ENCODE data around the gene IQCK.

IQCK gene

GRCh38 chr16:19766554-19766884, 48.4 kb downstream of the IQCK start:
- DNase-seq (ENCODE audit: extremely low spot score): no peak
- no peak for TF ChIP-seq FOXK2 (IDR thresholded peaks at IDR 0.05)
- TF ChIP-seq BHLHE40 (IDR thresholded peaks at IDR 0.05; ENCODE audit: borderline replicate concordance): no peak
- TF ChIP-seq LEF1 (IDR thresholded peaks at IDR 0.05; ENCODE audit: borderline replicate concordance): no peak
- TF ChIP-seq HDGF (IDR thresholded peaks at IDR 0.05; ENCODE audit: borderline replicate concordance): no peak
- POLR2A ChIA-PET: no interaction called here
- CTCF ChIA-PET: no interaction called here

DNA sequence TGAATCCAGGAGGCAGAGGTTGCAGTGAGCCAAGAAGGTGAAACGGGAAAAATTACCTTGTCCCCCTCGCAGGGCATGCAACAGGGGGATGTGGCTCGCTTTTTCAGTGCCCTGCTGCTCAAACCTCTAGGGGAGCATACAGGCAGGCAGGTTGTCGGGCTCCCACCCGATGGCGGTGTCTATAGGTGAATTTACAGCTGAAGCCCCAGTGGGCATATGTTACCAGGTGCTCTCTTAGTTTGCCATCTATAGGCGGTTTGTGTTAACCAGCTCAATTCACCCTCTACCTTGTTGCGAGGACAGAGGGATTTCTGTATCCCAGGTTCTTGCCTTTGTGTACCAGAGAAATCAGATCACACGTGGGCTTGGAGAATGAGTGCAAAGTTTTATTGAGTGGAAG, 48.9 kb downstream of the IQCK start:
- DNase-seq (ENCODE audit: extremely low spot score): no peak
- ChIA-PET CTCF (no interaction called here), POLR2A (no interaction called here)
- TF ChIP-seq ARNT (IDR thresholded peaks at IDR 0.05) (no peak), FOXM1 (IDR thresholded peaks at IDR 0.05; ENCODE audit: borderline replicate concordance) (no peak), FOXA1 (IDR thresholded peaks at IDR 0.05) (no peak), NFRKB (IDR thresholded peaks at IDR 0.05) (no peak), ELF4 (IDR thresholded peaks at IDR 0.05) (no peak), BHLHE40 (IDR thresholded peaks at IDR 0.05; ENCODE audit: borderline replicate concordance) (no peak)

DNA sequence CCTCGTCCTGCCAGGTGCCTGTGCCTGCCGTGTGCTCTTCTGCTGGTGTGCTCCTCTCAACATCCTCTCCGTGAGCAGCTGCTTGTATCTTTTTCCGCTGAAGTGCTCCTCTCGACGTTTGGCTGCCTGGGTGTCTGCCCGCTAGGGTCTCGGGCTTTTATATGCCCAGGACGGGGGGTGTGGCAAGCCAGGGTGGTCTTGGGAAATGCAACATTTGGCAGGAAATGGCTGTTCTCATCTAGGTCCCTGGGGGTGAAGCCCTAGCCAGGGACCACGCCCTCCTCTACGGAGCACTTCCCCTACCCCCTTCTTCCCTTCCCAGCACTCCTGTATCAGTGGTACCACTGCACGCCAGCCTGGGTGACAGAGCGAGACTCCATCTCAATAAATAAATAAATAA, 49.4 kb downstream of the IQCK start:
- TF ChIP-seq, protein P1, sequence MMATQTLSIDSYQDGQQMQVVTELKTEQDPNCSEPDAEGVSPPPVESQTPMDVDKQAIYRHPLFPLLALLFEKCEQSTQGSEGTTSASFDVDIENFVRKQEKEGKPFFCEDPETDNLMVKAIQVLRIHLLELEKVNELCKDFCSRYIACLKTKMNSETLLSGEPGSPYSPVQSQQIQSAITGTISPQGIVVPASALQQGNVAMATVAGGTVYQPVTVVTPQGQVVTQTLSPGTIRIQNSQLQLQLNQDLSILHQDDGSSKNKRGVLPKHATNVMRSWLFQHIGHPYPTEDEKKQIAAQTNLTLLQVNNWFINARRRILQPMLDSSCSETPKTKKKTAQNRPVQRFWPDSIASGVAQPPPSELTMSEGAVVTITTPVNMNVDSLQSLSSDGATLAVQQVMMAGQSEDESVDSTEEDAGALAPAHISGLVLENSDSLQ (IDR thresholded peaks at IDR 0.05): no peak
- TF ChIP-seq ELF4 (IDR thresholded peaks at IDR 0.05) (no peak), ZNF384 (IDR thresholded peaks at IDR 0.05) (no peak)
- POLR2A ChIA-PET: no interaction called here
- DNase-seq (ENCODE audit: extremely low spot score): no peak
- CTCF ChIA-PET: no interaction called here

GRCh38 chr16:19769239-19769638, 51.2 kb downstream of the IQCK start:
- TF ChIP-seq, protein P1 (IDR thresholded peaks at IDR 0.05): no peak
- no peak for TF ChIP-seq ELF4 (IDR thresholded peaks at IDR 0.05)
- no peak for TF ChIP-seq HDGF (IDR thresholded peaks at IDR 0.05; ENCODE audit: borderline replicate concordance)
- TF ChIP-seq LEF1 (IDR thresholded peaks at IDR 0.05; ENCODE audit: borderline replicate concordance): no peak
- no peak for TF ChIP-seq SUZ12 (IDR thresholded peaks at IDR 0.05)
- no peak for TF ChIP-seq ZNF384 (IDR thresholded peaks at IDR 0.05)
- TF ChIP-seq L3MBTL2 (conservative IDR thresholded peaks at IDR 0.05): no peak
- no peak for TF ChIP-seq FOXK2 (IDR thresholded peaks at IDR 0.05)
- TF ChIP-seq NFRKB (IDR thresholded peaks at IDR 0.05): no peak
- no peak for TF ChIP-seq SP1 (IDR thresholded peaks at IDR 0.05)
- no peak for TF ChIP-seq BHLHE40 (IDR thresholded peaks at IDR 0.05; ENCODE audit: borderline replicate concordance)
- no peak for TF ChIP-seq FOXM1 (IDR thresholded peaks at IDR 0.05; ENCODE audit: borderline replicate concordance)
- no peak for TF ChIP-seq ARNT (IDR thresholded peaks at IDR 0.05)
- CTCF ChIA-PET: no interaction called here
- POLR2A ChIA-PET: no interaction called here
- DNase-seq (ENCODE audit: extremely low spot score): no peak

GRCh38 chr16:19771040-19771439, 53.0 kb downstream of the IQCK start:
- TF ChIP-seq CTBP1 (IDR thresholded peaks at IDR 0.05; ENCODE audit: borderline replicate concordance): no peak
- TF ChIP-seq, protein P1 (IDR thresholded peaks at IDR 0.05): no peak
- no peak for TF ChIP-seq ARNT (IDR thresholded peaks at IDR 0.05)
- no peak for TF ChIP-seq SP1 (IDR thresholded peaks at IDR 0.05)
- no peak for TF ChIP-seq NFRKB (IDR thresholded peaks at IDR 0.05)
- no peak for TF ChIP-seq TARDBP (IDR thresholded peaks at IDR 0.05)
- TF ChIP-seq HDGF (IDR thresholded peaks at IDR 0.05; ENCODE audit: borderline replicate concordance): no peak
- POLR2A ChIA-PET: no interaction called here
- no peak for DNase-seq (ENCODE audit: extremely low spot score)
- CTCF ChIA-PET: no interaction called here

DNA sequence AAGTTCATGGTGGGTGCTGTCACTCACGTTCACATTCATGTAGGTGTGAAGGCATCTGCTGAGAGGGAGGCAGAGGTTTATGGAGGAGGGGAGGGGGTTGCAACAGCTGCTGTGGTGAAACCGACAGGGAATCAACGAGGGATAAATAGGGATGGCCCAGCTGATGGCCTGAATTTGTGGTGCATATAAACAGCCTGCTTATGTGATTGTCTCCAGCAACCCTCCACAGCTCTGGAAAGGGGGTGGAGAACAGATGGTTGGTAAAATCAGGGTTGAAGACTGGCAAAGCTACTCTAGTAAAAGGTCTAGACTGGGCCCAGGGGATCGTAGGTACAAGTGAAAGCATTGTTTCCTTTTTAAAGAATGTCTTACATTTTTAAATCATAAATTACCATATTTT, 53.7 kb downstream of the IQCK start:
- CTCF ChIA-PET: no interaction called here
- POLR2A ChIA-PET: no interaction called here
- no peak for DNase-seq (ENCODE audit: extremely low spot score)
- TF ChIP-seq LEF1 (IDR thresholded peaks at IDR 0.05; ENCODE audit: borderline replicate concordance): no peak
- no peak for TF ChIP-seq CTBP1 (IDR thresholded peaks at IDR 0.05; ENCODE audit: borderline replicate concordance)
- no peak for TF ChIP-seq FOXK2 (IDR thresholded peaks at IDR 0.05)
- TF ChIP-seq ELF4 (IDR thresholded peaks at IDR 0.05): no peak
- no peak for TF ChIP-seq TARDBP (IDR thresholded peaks at IDR 0.05)
- TF ChIP-seq, protein P1 (IDR thresholded peaks at IDR 0.05): no peak
- TF ChIP-seq FOXA1 (IDR thresholded peaks at IDR 0.05): no peak
- no peak for TF ChIP-seq NFRKB (IDR thresholded peaks at IDR 0.05)
- no peak for TF ChIP-seq L3MBTL2 (conservative IDR thresholded peaks at IDR 0.05)
- TF ChIP-seq ZNF384 (IDR thresholded peaks at IDR 0.05): no peak
- TF ChIP-seq ARNT (IDR thresholded peaks at IDR 0.05): no peak

DNA sequence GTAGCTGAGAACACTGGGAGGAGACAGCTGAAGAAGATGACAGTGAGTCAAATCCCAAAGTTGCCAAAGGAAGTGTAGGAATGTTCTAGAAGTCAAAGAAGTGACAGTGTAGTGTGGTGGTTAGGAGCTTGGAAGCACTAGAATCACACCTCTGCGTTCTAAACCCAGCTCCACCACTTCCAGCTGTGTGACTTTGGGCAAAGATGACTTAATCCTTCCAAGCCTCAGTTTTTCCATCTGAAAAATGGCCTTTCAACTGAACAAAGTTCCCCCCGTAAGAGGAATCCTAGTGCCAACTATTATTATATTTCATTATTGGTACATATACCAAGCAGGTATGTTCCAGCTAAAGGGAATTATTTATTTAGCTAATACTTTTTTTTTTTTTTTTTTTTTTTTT, 56.0 kb downstream of the IQCK start:
- no peak for DNase-seq (ENCODE audit: extremely low spot score)
- no peak for TF ChIP-seq TARDBP (IDR thresholded peaks at IDR 0.05)
- POLR2A ChIA-PET: no interaction called here
- CTCF ChIA-PET: no interaction called here
